Ascending aorta (tissue), 2 donors: Measurements from ENCODE around the gene KATNAL1. TPM values are rescaled to one million over a fixed set of nuclear protein-coding genes. Genes with fewer than 3 reads are reported as not detected.
A peak's percentile ranks its signal among the peaks of the same experiment; 100 is the strongest.

ENCODE experiments used
- DNase-seq, 2 donors: peaks; one replicate each; pipeline ENCODE4 v3.0.0-alpha.2; 2019; ENCODE audit warnings: low spot score in 2 of 2
- H3K27ac ChIP-seq, 2 donors: fragments of 200-600 bp; sonication (generic); one replicate each; pipeline ENCODE4 v1.5.1; 2016 to 2017; ENCODE audit warnings: mild to moderate bottlenecking in 1 of 2
- H3K27me3 ChIP-seq: fragments of 200-600 bp; sonication (generic); one replicate; pipeline ENCODE4 v1.5.1; 2017
- H3K36me3 ChIP-seq, 2 donors: fragments of 200-600 bp; sonication (generic); one replicate each; pipeline ENCODE4 v1.5.1; 2016
- H3K4me1 ChIP-seq, 2 donors: fragments of 200-600 bp; sonication (generic); one replicate each; pipeline ENCODE4 v1.5.1; 2016 to 2017; ENCODE audit warnings: mild to moderate bottlenecking in 1 of 2
- H3K4me3 ChIP-seq, 2 donors: fragments of 200-600 bp; sonication (generic); one replicate each; pipeline ENCODE4 v1.5.1; 2016 to 2017; ENCODE audit warnings: mild to moderate bottlenecking in 1 of 2
- H3K9me3 ChIP-seq, 2 donors: fragments of 200-600 bp; sonication (generic); one replicate each; pipeline ENCODE4 v1.5.1; 2016
- CTCF ChIP-seq, 3 experiments: fragments of 200-600 bp in 2 of 3; fragments of 450-650 bp in 1 of 3; sonication (generic) in 2 of 3; IDR thresholded peaks; one replicate each; pipeline ENCODE4 v1.5.1; 2016 to 2019; ENCODE audit warnings: antibody characterized with exemption in 3 of 3, mild to moderate bottlenecking in 1 of 3, moderate library complexity in 1 of 3
- intact Hi-C: fragments of 100-400 bp; cut with DNase I; formaldehyde crosslinking; loops from one replicate; pipeline ENCODE4 v1.15.1; 2023
- total RNA-seq: library from RNA; depleted of rRNA; stranded (reverse); fragments of >200 nt; gene quantifications from one replicate; pipeline ENCODE4 v1.1.0, GENCODE V29; 2016

The KATNAL1 gene
- total RNA-seq, 1 donor from 2014 or later: 13.2 TPM

DNA sequence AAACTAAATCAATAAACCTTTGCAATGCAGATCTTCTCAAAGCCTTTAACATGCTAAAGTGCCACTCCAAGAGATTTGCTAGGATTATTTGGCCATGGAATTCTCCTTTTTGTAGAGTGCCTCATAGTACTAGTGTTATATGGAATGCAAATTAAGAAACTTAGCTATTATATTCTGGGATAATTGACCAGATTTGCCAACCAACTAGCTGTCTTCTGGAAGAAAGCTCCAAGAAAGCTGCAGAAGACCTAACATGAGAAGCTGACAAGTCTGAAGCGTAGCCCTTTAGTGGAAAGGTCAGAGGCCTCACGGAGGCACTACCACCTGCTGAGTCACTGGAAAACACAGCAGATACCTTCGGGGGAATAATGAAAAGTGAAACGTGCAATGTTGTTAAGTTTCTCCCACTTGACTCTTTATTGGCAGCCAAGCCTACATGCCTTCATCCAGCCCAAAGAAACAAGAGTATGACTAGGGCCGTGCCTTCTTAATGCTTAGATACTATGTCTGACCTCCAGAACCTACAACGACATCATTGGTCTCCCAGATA lies 29.8 kb upstream of the KATNAL1 start:
- Histone ChIP-seq H3K4me1 (peaks cover 4 to 16% of the 10 kb centered on the region in 2 donors), H3K36me3 (no peaks in the 10 kb centered on the region), H3K27ac (no peak overlapping the region), H3K27me3 (no peaks in the 10 kb centered on the region), H3K9me3 (no peaks in the 10 kb centered on the region), H3K4me3 (no peak overlapping the region)
- no peak for TF ChIP-seq CTCF (IDR thresholded peaks at IDR 0.05)
- no peak for DNase-seq
- intact Hi-C loops: no loop called here

- no peak overlapping the region for H3K4me3 ChIP-seq
- H3K4me1 ChIP-seq: peaks cover 2 to 8% of the 10 kb centered on the region in 2 donors
- no peak overlapping the region for H3K27ac ChIP-seq
- intact Hi-C loops: no loop called here
- DNase-seq: no peak
- H3K36me3 ChIP-seq: no peaks in the 10 kb centered on the region
- H3K9me3 ChIP-seq: no peaks in the 10 kb centered on the region
- TF ChIP-seq CTCF (IDR thresholded peaks at IDR 0.05): peak in 1 of 3 experiments; percentile 30
- H3K27me3 ChIP-seq: no peaks in the 10 kb centered on the region
Measured at GRCh38 chr13:30334663-30335386, 27.5 kb upstream of the KATNAL1 start.

GRCh38 chr13:30333616-30334015 lies 26.3 kb upstream of the KATNAL1 start:
- intact Hi-C loops: no loop called here
- H3K4me1 ChIP-seq: no peaks in the 10 kb centered on the region
- H3K27ac ChIP-seq: no peak overlapping the region
- H3K4me3 ChIP-seq: no peak overlapping the region
- H3K27me3 ChIP-seq: no peaks in the 10 kb centered on the region
- TF ChIP-seq CTCF (IDR thresholded peaks at IDR 0.05): no peak
- H3K36me3 ChIP-seq: no peaks in the 10 kb centered on the region
- no peak for DNase-seq
- no peaks in the 10 kb centered on the region for H3K9me3 ChIP-seq

GRCh38 chr13:30332456-30333143 lies 25.2 kb upstream of the KATNAL1 start:
- intact Hi-C loops: no loop called here
- DNase-seq: no peak
- no peaks in the 10 kb centered on the region for H3K27me3 ChIP-seq
- no peak for TF ChIP-seq CTCF (IDR thresholded peaks at IDR 0.05)
- H3K27ac ChIP-seq: no peak overlapping the region
- no peaks in the 10 kb centered on the region for H3K9me3 ChIP-seq
- no peak overlapping the region for H3K4me3 ChIP-seq
- no peaks in the 10 kb centered on the region for H3K4me1 ChIP-seq
- H3K36me3 ChIP-seq: no peaks in the 10 kb centered on the region

- H3K27ac ChIP-seq: no peak overlapping the region
- intact Hi-C loops: no loop called here
- TF ChIP-seq CTCF (IDR thresholded peaks at IDR 0.05): no peak
- no peaks in the 10 kb centered on the region for H3K4me1 ChIP-seq
- peak in 1 of 2 donors; percentile 68 for DNase-seq
- no peaks in the 10 kb centered on the region for H3K36me3 ChIP-seq
- H3K9me3 ChIP-seq: peaks cover 0 to 11% of the 10 kb centered on the region in 2 donors
- no peaks in the 10 kb centered on the region for H3K27me3 ChIP-seq
- no peak overlapping the region for H3K4me3 ChIP-seq
Measured at GRCh38 chr13:30331331-30331771, 24.0 kb upstream of the KATNAL1 start.
